B cell (primary cell): ENCODE data around the gene FER. TPM values are rescaled to one million over a fixed set of nuclear protein-coding genes. Genes with fewer than 3 reads are reported as not detected.
"Not testable (repeated sequence)": the region's sequence is repeated elsewhere in the genome, so short reads cannot be mapped to it uniquely, and the experiment has no call there.

ENCODE experiments used
- ATAC-seq: fragments of 200-7000 bp; cut with Tn5 transposase; one replicate; pipeline ENCODE4 v1.10.0; 2021; ENCODE audit warnings: low read depth, mild to moderate bottlenecking, moderate number of reproducible peaks, moderate library complexity
- CTCF ChIA-PET: fragments of 350-600 bp; sonication (Branson Sonifier 250); formaldehyde crosslinking; loops from one replicate; lab custom pipeline; 2021; ENCODE audit warnings: antibody characterized with exemption, inconsistent platforms; lab: Charles Lee
- POLR2A ChIA-PET: fragments of 350-600 bp; sonication (Branson Sonifier 250); formaldehyde crosslinking; loops from one replicate; lab custom pipeline; 2021; ENCODE audit warnings: antibody characterized with exemption; lab: Charles Lee
- DNase-seq: peaks from one replicate; pipeline ENCODE4 v3.0.0; 2013
- H2AFZ ChIP-seq: 2 replicates; pipeline ENCODE4 v1.6.1; 2012; ENCODE audit warnings: mild to moderate bottlenecking, low read depth, low read length; ENCODE audit not compliant: insufficient read depth, poor library complexity, severe bottlenecking
- H3K27ac ChIP-seq, 2 donors: 1 replicate in 1 of 2; 2 replicates in 1 of 2; pipeline ENCODE4 v1.5.1; 2012 to 2013; ENCODE audit warnings: low read length in 2 of 2, mild to moderate bottlenecking in 2 of 2, moderate library complexity in 1 of 2
- H3K27me3 ChIP-seq, 4 experiments: fragments of 200-600 bp in 1 of 4; sonication (generic) in 1 of 4; replicated peaks in 1 of 4; 1 replicate in 2 of 4; 2 replicates in 2 of 4; pipeline versions ENCODE4 v1.6.1 to v1.7.0; 2013 to 2016; ENCODE audit warnings: low read length in 3 of 4, mild to moderate bottlenecking in 2 of 4, mixed read lengths in 1 of 4, moderate library complexity in 1 of 4; ENCODE audit not compliant: insufficient read depth in 4 of 4, control insufficient read depth in 3 of 4; ENCODE audit errors: control extremely low read depth in 1 of 4
- H3K36me3 ChIP-seq, 2 experiments: replicated peaks in 1 of 2; 1 replicate in 1 of 2; 2 replicates in 1 of 2; pipeline versions ENCODE4 v1.6.1 to v1.7.1; 2013; ENCODE audit warnings: low read length in 1 of 2; ENCODE audit not compliant: insufficient read depth in 2 of 2, control insufficient read depth in 1 of 2; ENCODE audit errors: control extremely low read depth in 1 of 2, extremely low read depth in 1 of 2
- H3K4me1 ChIP-seq, 2 donors: fragments of 200-600 bp in 1 of 2; sonication (generic) in 1 of 2; 1 replicate in 1 of 2; 2 replicates in 1 of 2; pipeline versions ENCODE4 v1.5.1 to v1.6.1; 2013 to 2017; ENCODE audit warnings: low read length in 2 of 2; ENCODE audit not compliant: control insufficient read depth in 2 of 2, insufficient read depth in 2 of 2
- H3K4me2 ChIP-seq: replicated peaks from 2 replicates; pipeline ENCODE3; 2012; ENCODE audit warnings: mild to moderate bottlenecking, low read depth, low read length; ENCODE audit not compliant: poor library complexity, severe bottlenecking
- H3K4me3 ChIP-seq, 5 experiments: fragments of 200-600 bp in 1 of 5; sonication (generic) in 1 of 5; 1 replicate in 3 of 5; 2 replicates in 2 of 5; pipeline versions ENCODE4 v1.5.1 to v1.7.0; 2011 to 2016; ENCODE audit warnings: low read length in 4 of 5, mild to moderate bottlenecking in 4 of 5, low read depth in 2 of 5, control low read depth in 1 of 5, moderate library complexity in 1 of 5; ENCODE audit not compliant: insufficient read depth in 1 of 5; ENCODE audit errors: control extremely low read depth in 1 of 5, extremely low read depth in 1 of 5
- H3K79me2 ChIP-seq: fragments of 200-600 bp; sonication (generic); one replicate; pipeline ENCODE4 v1.6.0; 2016; ENCODE audit warnings: low read length; ENCODE audit not compliant: control insufficient read depth, insufficient read depth
- H3K9ac ChIP-seq: fragments of 200-600 bp; sonication (generic); 2 replicates; pipeline ENCODE4 v1.6.1; 2017; ENCODE audit warnings: mild to moderate bottlenecking, low read length, moderate library complexity
- H3K9me3 ChIP-seq, 3 donors: one replicate each; pipeline versions ENCODE4 v1.6.1 to v1.7.1; 2013; ENCODE audit warnings: low read length in 2 of 3; ENCODE audit not compliant: control insufficient read depth in 2 of 3, insufficient read depth in 1 of 3; ENCODE audit errors: control extremely low read depth in 1 of 3
- H4K20me1 ChIP-seq: 2 replicates; pipeline ENCODE4 v1.6.0; 2012; ENCODE audit warnings: mild to moderate bottlenecking, low read length; ENCODE audit not compliant: insufficient read depth, control insufficient read depth, poor library complexity, severe bottlenecking
- H3K27ac Mint-ChIP-seq: one replicate; pipeline ENCODE4 v1.8.0; 2021; ENCODE audit warnings: mixed read lengths
- H3K27me3 Mint-ChIP-seq: one replicate; pipeline ENCODE4 v1.8.0; 2021; ENCODE audit warnings: mixed read lengths
- H3K4me1 Mint-ChIP-seq: one replicate; pipeline ENCODE4 v1.8.0; 2021; ENCODE audit warnings: mixed read lengths
- H3K4me3 Mint-ChIP-seq: one replicate; pipeline ENCODE4 v1.8.0; 2021; ENCODE audit warnings: mixed read lengths
- H3K9me3 Mint-ChIP-seq: one replicate; pipeline ENCODE4 v1.8.0; 2022; ENCODE audit warnings: mixed read lengths; ENCODE audit not compliant: insufficient read depth
- EZH2 ChIP-seq: IDR thresholded peaks from 2 replicates; pipeline ENCODE4 v1.6.1; 2012; ENCODE audit warnings: borderline replicate concordance, low read depth, mild to moderate bottlenecking, moderate library complexity, low read length; ENCODE audit not compliant: insufficient read depth, poor library complexity, severe bottlenecking
- WGBS: methylation state at CpG from one replicate; pipeline ENCODE4 v1.1.5; 2013; ENCODE audit warnings: missing lambda C conversion rate; ENCODE audit not compliant: insufficient coverage; 5-methylcytosine and 5-hydroxymethylcytosine counted together
- intact Hi-C: fragments of 100-400 bp; cut with micrococcal nuclease; formaldehyde crosslinking; loops from one replicate; pipeline ENCODE4 v1.10.0; 2022
- polyA plus RNA-seq: library from polyadenylated mRNA; depleted of rRNA; stranded (reverse); fragments of >200 nt; gene quantifications from 2 replicates; pipeline ENCODE4 v1.2.3, GENCODE V29; 2012
- total RNA-seq, 2 donors: library from RNA; stranded (reverse); fragments of 120-200 nt in 1 of 2; gene quantifications; 1 replicate in 1 of 2; 2 replicates in 1 of 2; pipeline versions ENCODE4 v1.2.3 to v1.2.4, GENCODE V29; 2013 to 2022
- TF ChIP-seq, protein P1 (sequence below): fragments of 200-600 bp; IDR thresholded peaks from one replicate; pipeline ENCODE4 v1.8.0; 2022; ENCODE audit warnings: antibody characterized with exemption, mild to moderate bottlenecking

FER gene
- total and polyA plus RNA-seq, 2 donors (not counting 1 experiment from before 2014, with no cell fraction given), result 1.3 to 41.3 TPM

DNA sequence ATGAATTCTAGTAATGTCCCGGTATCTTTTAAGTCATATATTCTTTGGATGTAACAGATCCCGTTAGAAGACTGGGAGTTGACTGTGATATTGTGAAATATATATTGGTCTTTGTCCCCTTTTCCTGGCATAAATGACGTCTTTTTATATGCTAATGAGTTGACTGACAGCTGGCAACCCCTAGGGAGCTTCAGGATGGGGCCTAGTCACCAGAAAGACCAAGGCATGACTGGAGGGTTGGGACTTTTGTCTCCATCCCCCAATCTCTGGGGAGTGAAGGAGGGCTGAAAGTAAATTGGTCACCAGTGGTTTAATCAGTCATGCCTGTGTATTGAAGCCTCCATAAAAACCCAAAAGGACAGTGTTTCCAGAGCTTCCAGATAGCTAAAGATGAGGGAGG is 420.5 kb downstream of the FER start:
- Histone ChIP-seq H2AFZ (no peak overlapping the region), H3K79me2 (no peaks in the 10 kb centered on the region), H3K9ac (no peak overlapping the region), H3K9me3 (no peaks in the 10 kb centered on the region), H3K4me1 (peaks cover 8 to 12% of the 10 kb centered on the region in 2 donors), H3K4me2 (no peak overlapping the region), H3K4me3 (no peak overlapping the region), H3K27ac (no peak overlapping the region), H3K27me3 (no peaks in the 10 kb centered on the region), H4K20me1 (no peaks in the 10 kb centered on the region), H3K36me3 (no peaks in the 10 kb centered on the region)
- Mint-ChIP-seq H3K9me3 (no peaks in the 10 kb centered on the region), H3K27ac (no peak overlapping the region), H3K4me3 (no peak overlapping the region), H3K27me3 (no peaks in the 10 kb centered on the region), H3K4me1 (peaks cover 12% of the 10 kb centered on the region)
- CTCF ChIA-PET, result no interaction called here
- intact Hi-C loops, result no loop called here
- DNase-seq (no peak), ATAC-seq (no peak)
- POLR2A ChIA-PET, result no interaction called here
- TF ChIP-seq, protein P1, sequence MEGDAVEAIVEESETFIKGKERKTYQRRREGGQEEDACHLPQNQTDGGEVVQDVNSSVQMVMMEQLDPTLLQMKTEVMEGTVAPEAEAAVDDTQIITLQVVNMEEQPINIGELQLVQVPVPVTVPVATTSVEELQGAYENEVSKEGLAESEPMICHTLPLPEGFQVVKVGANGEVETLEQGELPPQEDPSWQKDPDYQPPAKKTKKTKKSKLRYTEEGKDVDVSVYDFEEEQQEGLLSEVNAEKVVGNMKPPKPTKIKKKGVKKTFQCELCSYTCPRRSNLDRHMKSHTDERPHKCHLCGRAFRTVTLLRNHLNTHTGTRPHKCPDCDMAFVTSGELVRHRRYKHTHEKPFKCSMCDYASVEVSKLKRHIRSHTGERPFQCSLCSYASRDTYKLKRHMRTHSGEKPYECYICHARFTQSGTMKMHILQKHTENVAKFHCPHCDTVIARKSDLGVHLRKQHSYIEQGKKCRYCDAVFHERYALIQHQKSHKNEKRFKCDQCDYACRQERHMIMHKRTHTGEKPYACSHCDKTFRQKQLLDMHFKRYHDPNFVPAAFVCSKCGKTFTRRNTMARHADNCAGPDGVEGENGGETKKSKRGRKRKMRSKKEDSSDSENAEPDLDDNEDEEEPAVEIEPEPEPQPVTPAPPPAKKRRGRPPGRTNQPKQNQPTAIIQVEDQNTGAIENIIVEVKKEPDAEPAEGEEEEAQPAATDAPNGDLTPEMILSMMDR, result no peak
- WGBS, result 92% methylated on average over 2 of the region's 3 CpGs

DNA sequence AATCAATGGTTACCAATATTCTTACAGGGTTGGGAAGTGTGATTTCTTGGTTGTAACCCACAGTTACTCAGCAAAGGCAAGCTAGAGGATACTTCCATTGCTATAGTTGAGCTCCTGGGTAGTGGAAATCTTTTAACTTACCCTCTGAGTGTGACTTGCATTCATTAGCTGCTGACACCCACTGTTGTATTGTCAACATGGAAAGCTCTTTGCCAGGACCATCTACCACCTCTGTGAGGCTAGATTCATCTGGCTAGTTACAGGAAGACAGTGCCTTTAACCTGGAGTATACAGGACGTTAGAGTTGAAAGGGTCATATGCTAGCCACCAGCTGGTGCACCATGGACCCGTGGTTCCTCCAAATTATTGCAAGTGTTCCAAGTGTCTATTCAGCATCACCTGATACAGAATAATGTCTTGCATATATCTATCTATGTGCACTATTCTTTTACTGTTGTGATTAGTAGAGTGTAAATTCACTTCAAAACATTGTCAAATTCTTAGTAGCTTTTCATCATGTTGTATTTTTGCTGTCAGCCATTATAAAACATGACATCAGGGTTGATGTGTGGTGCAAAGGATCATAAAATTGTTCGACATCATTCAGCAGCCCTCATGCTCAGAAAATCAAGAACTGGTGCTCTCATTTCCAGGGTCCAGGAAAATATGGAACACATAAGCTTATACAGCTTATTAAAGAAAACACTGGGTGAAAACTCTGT is 423.1 kb downstream of the FER start:
- ChIA-PET CTCF (no interaction called here), POLR2A (interaction anchor here (0.6 kb wide), 1 partner anchor 43 kb away, joined by 4 read pairs; no protein-coding TSS in a partner anchor)
- ATAC-seq (no peak), DNase-seq (no peak)
- Mint-ChIP-seq H3K4me3 (no peak overlapping the region), H3K9me3 (no peaks in the 10 kb centered on the region), H3K27me3 (no peaks in the 10 kb centered on the region), H3K4me1 (no peaks in the 10 kb centered on the region), H3K27ac (no peak overlapping the region)
- Histone ChIP-seq H3K27me3 (no peaks in the 10 kb centered on the region), H3K9ac (no peak overlapping the region), H3K4me1 (no peaks in the 10 kb centered on the region), H4K20me1 (no peaks in the 10 kb centered on the region), H3K9me3 (no peaks in the 10 kb centered on the region), H3K36me3 (no peaks in the 10 kb centered on the region), H3K4me2 (no peak overlapping the region), H3K79me2 (no peaks in the 10 kb centered on the region), H3K27ac (no peak overlapping the region), H3K4me3 (no peak overlapping the region), H2AFZ (no peak overlapping the region)
- WGBS, result no CpG with 5 or more reads among the region's 3 CpGs
- no peak for TF ChIP-seq EZH2
- TF ChIP-seq, protein P1, result no peak
- intact Hi-C loops, result no loop called here

DNA sequence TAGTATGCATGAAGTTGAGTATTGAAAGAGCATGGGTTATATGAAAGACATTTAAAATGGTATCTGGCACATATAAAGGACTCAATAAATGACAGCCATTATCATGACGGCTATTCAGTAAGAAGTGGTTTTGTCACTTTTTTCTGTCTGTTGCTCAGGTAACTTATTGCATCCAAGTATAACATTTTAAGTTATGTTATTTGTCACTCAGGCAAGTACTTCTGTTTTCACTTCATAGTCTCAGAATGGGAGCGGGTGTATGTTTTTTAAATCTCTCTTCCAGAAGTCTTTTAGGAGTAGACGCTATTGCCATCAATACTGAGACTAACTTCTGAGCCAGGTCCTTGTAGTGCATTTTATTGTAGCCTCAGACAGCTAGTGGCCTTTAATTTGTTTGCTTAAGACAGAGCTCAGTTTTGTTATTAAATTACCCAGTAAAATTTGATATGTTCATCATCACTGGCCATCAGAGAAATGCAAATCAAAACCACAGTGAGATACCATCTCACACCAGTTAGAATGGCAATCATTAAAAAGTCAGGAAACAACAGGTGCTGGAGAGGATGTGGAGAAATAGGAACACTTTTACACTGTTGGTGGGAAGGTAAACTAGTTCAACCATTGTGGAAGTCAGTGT is 423.9 kb downstream of the FER start:
- H3K79me2 ChIP-seq, H4K20me1 ChIP-seq, CTCF ChIA-PET, H3K9me3 ChIP-seq, H3K4me3 ChIP-seq, H3K4me1 Mint-ChIP-seq, H3K4me1 ChIP-seq, DNase-seq, H3K36me3 ChIP-seq, H3K27me3 ChIP-seq, H3K27me3 Mint-ChIP-seq, H3K4me3 Mint-ChIP-seq, H2AFZ ChIP-seq, ATAC-seq, H3K4me2 ChIP-seq, H3K27ac Mint-ChIP-seq, intact Hi-C loops, H3K27ac ChIP-seq, H3K9ac ChIP-seq, H3K9me3 Mint-ChIP-seq: not testable (repeated sequence)
- WGBS, result no CpG with 5 or more reads among the region's 3 CpGs
- POLR2A ChIA-PET, result interaction anchor here (0.6 kb wide), 1 partner anchor 44 kb away, joined by 4 read pairs; no protein-coding TSS in a partner anchor
